Left ventricle myocardium inferior (tissue), 1 donor: ENCODE data around the gene KRTAP5-1. TPM values are rescaled to one million over a fixed set of nuclear protein-coding genes. Genes with fewer than 3 reads are reported as not detected.
"Not testable (repeated sequence)": the region's sequence is repeated elsewhere in the genome, so short reads cannot be mapped to it uniquely, and the experiment has no call there.

Source experiments
- DNase-seq: peaks from one replicate; pipeline ENCODE4 v3.0.0-alpha.2; 2020
- H3K27ac ChIP-seq: fragments of 200-600 bp; replicated peaks from 2 replicates; pipeline ENCODE4 v1.8.0; 2021
- H3K27me3 ChIP-seq: fragments of 200-600 bp; 2 replicates; pipeline ENCODE4 v1.8.0; 2021; ENCODE audit warnings: low read depth
- H3K36me3 ChIP-seq: fragments of 200-600 bp; 2 replicates; pipeline ENCODE4 v1.8.0; 2021
- H3K4me1 ChIP-seq: fragments of 200-600 bp; 2 replicates; pipeline ENCODE4 v1.8.0; 2021
- H3K4me3 ChIP-seq: fragments of 200-600 bp; 2 replicates; pipeline ENCODE4 v1.8.0; 2021; ENCODE audit warnings: mild to moderate bottlenecking, moderate library complexity
- H3K9me3 ChIP-seq: fragments of 200-600 bp; replicated peaks from 2 replicates; pipeline ENCODE4 v1.8.0; 2021
- intact Hi-C: fragments of 100-400 bp; cut with micrococcal nuclease; formaldehyde crosslinking; loops from one replicate; pipeline ENCODE4 v1.11.0; 2022
- total RNA-seq: library from RNA; stranded (reverse); fragmentation: NEBNext Ultra II Directional; extraction: Animal tissue kit (Norgen Biotek cat#: 25700); gene quantifications from one replicate; pipeline ENCODE4 v1.2.1, GENCODE V29; 2021
- TF ChIP-seq, protein P1 (sequence below): fragments of 200-600 bp; IDR thresholded peaks from 2 replicates; pipeline ENCODE4 v1.8.0; 2021; ENCODE audit warnings: antibody characterized with exemption, mild to moderate bottlenecking, borderline replicate concordance
- donor health status: DM: no; HTN: yes; CAD: no; lungs with severe emphysema.

KRTAP5-1 gene
- total RNA-seq, 1 donor from 2014 or later: not detected

DNA sequence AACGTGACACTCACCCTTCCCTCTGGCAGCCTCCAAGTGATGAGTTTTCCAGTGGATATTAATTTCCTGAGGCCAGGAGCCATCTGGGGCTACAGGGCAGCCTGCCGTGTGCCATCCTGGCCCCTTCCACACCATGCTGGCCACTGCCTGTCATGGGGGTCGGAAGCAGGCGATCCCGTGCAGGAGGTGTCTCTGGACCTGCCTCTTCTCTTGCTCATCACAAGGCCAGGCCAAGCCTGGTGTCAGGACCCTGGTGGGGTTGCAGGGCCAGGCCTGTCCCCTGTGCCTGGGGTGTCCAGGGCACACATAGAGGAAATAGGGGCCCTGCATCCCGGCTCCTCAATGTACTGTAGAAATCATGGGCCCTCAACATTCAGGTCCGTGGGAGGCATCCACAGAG lies 19.6 kb upstream of the KRTAP5-1 start:
- intact Hi-C loops: no loop called here

DNA sequence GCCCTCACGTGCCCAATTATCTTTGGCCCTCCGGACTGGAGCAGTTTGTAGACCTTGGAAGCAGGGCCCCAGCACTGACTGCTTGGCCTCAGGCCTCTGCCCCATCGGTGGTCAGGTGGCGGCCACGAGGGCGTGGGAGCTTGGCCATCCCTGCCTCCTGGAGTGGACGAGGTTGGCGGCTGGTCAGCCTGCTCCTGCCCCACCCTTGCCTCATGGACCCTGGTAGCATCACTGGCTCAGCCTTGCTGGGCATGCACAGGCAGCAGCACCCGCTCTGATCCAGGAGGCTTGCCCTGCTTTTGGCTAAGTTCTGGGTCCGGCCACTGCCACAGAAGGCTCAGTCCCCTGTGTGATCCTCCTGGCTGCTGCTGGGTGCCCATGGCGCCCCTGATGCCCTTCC lies 19.1 kb upstream of the KRTAP5-1 start:
- H3K27me3 ChIP-seq: peaks cover 66% of the 10 kb centered on the region
- no peak overlapping the region for H3K4me3 ChIP-seq
- TF ChIP-seq, protein P1, sequence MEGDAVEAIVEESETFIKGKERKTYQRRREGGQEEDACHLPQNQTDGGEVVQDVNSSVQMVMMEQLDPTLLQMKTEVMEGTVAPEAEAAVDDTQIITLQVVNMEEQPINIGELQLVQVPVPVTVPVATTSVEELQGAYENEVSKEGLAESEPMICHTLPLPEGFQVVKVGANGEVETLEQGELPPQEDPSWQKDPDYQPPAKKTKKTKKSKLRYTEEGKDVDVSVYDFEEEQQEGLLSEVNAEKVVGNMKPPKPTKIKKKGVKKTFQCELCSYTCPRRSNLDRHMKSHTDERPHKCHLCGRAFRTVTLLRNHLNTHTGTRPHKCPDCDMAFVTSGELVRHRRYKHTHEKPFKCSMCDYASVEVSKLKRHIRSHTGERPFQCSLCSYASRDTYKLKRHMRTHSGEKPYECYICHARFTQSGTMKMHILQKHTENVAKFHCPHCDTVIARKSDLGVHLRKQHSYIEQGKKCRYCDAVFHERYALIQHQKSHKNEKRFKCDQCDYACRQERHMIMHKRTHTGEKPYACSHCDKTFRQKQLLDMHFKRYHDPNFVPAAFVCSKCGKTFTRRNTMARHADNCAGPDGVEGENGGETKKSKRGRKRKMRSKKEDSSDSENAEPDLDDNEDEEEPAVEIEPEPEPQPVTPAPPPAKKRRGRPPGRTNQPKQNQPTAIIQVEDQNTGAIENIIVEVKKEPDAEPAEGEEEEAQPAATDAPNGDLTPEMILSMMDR: no peak
- H3K4me1 ChIP-seq: peaks cover 9% of the 10 kb centered on the region
- no peak for DNase-seq
- H3K27ac ChIP-seq: no peak overlapping the region
- intact Hi-C loops: no loop called here
- H3K36me3 ChIP-seq: no peaks in the 10 kb centered on the region
- no peaks in the 10 kb centered on the region for H3K9me3 ChIP-seq

More for the DNA sequence above, 19.6 kb upstream of the KRTAP5-1 start:
- Histone ChIP-seq H3K4me3 (no peak overlapping the region), H3K9me3 (no peaks in the 10 kb centered on the region), H3K36me3 (no peaks in the 10 kb centered on the region), H3K27ac (no peak overlapping the region), H3K27me3 (peaks cover 61% of the 10 kb centered on the region), H3K4me1 (peaks cover 9% of the 10 kb centered on the region)
- DNase-seq: no peak
- TF ChIP-seq, protein P1: no peak

DNA sequence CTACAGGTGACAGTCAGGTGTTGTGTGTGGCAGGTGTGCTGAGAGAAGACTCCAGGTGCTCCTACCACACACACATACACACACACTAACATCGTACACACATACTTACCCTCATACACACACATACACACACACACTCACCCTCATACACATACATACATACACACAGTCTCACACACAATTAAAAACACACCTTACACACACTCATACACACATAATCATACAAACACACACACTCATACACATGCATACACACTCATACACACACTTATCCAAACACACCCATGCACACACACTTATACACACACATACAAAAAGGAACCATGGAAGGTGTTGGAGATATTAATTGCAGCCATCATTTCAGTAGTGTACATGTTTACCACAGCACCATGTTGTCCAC lies 18.5 kb upstream of the KRTAP5-1 start:
- intact Hi-C loops: no loop called here
- Histone ChIP-seq H3K4me3 (no peak overlapping the region), H3K36me3 (no peaks in the 10 kb centered on the region)

DNA sequence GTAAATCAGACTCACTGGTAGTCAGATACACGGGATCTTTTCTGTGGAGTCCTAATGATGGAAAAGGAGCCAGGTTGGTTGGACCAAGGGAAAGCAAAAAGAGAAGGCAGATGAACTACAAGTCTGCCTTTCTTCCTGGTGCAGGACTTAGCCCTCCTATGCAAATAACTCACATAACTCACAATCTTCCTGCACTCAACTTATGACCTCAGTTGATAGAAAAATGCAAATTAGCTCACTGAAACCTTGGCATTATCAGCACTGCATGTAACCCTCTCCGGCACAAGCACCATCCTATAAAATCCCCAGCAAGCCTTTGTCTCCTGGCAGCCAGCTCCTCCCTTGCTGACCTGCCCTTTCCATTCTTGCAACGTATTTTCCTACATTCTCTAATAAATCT lies 16.6 kb upstream of the KRTAP5-1 start:
- intact Hi-C loops, H3K27ac ChIP-seq, DNase-seq, H3K4me3 ChIP-seq, H3K36me3 ChIP-seq, H3K4me1 ChIP-seq, H3K9me3 ChIP-seq: not testable (repeated sequence)
- peaks cover 79% of the 10 kb centered on the region for H3K27me3 ChIP-seq

More for the DNA sequence above, 18.5 kb upstream of the KRTAP5-1 start:
- TF ChIP-seq, protein P1: no peak
- Histone ChIP-seq H3K27me3 (peaks cover 68% of the 10 kb centered on the region), H3K9me3 (no peaks in the 10 kb centered on the region), H3K4me1 (peaks cover 6% of the 10 kb centered on the region), H3K27ac (no peak overlapping the region)
- no peak for DNase-seq

DNA sequence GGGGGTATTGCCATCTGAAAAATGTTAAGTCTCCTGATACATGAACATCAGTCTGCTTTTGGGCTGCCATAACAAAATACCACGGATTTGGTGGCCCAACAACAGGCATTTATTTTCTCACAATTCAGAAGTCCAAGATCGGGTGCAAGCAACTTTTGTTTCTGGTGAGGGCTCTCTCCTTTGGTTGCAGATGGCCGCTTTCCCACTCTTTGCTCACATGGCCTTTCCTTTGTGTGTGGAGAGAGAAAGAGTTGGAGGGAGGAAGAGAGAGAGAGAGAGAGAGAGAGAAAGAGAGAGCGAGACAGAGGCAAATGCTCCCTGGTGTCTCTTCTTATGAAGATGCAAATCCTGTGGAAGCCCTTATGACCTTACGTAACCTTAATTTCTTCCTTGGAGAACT lies 15.5 kb upstream of the KRTAP5-1 start:
- peaks cover 72% of the 10 kb centered on the region for H3K27me3 ChIP-seq
- H3K27ac ChIP-seq: no peak overlapping the region
- TF ChIP-seq, protein P1: no peak
- DNase-seq: no peak
- no peaks in the 10 kb centered on the region for H3K9me3 ChIP-seq
- peaks cover 7% of the 10 kb centered on the region for H3K4me1 ChIP-seq
- intact Hi-C loops: no loop called here
- no peak overlapping the region for H3K4me3 ChIP-seq
- no peaks in the 10 kb centered on the region for H3K36me3 ChIP-seq

DNA sequence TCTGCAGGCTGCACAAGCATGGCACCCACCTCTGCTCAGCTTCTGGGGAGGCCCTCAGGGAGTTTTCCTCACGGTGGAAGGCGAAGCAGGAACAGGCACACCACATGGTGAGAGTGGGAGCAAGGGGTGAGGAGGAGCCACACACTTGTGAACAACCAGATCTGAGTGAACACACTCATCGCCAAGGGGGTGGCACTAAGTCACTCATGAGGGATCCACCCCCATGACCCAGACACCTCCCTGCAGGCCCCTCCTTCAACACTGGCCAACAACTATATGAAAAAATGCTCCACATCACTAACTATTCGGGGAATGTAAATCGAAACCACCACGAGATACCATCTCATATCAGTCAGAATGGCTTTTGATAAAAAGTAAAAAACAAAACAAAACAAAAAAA lies 13.7 kb upstream of the KRTAP5-1 start:
- H3K27me3 ChIP-seq: peaks cover 54% of the 10 kb centered on the region
- intact Hi-C loops: no loop called here

DNA sequence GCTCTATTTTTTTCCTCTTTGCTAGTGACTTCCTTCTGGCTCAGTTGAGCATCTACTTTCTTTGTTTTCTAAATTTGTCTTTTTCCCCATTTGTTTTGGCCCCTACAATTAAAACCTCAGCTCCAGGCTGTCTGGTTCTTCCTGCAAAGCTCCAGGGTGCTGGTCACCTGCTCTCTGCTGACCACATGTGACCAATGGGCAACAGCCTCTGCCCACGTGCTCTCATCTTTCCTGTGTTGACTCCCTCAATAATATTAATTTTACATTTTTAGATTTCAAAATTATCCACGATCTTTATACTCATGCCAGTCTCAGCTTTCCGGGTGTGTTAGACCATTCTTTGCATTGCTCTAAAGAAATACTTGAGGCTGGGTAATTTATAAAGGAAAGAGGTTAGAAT lies 13.3 kb upstream of the KRTAP5-1 start:
- H3K27ac ChIP-seq, intact Hi-C loops, H3K36me3 ChIP-seq, H3K9me3 ChIP-seq, DNase-seq, H3K4me3 ChIP-seq: not testable (repeated sequence)
- H3K4me1 ChIP-seq: peaks cover 12% of the 10 kb centered on the region
- peaks cover 50% of the 10 kb centered on the region for H3K27me3 ChIP-seq

More for the DNA sequence above, 13.7 kb upstream of the KRTAP5-1 start:
- no peak overlapping the region for H3K27ac ChIP-seq
- H3K4me3 ChIP-seq: no peak overlapping the region
- TF ChIP-seq, protein P1: no peak
- H3K9me3 ChIP-seq: no peaks in the 10 kb centered on the region
- peaks cover 12% of the 10 kb centered on the region for H3K4me1 ChIP-seq
- no peaks in the 10 kb centered on the region for H3K36me3 ChIP-seq
- DNase-seq: no peak
